Activated CD4-positive, CD25-positive, alpha-beta regulatory T cell treated with anti-CD3 and anti-CD28 coated beads, Interleukin-2, amount 50 U/mL, for 24 hours (primary cell): Measurements from ENCODE around the gene RAD51AP2.
"Not testable (repeated sequence)": the region's sequence is repeated elsewhere in the genome, so short reads cannot be mapped to it uniquely, and the experiment has no call there.

Experiments
- ATAC-seq, 2 donors: fragments of 150-1000 bp; cut with Tn5 transposase; one replicate each; pipeline ENCODE4 v1.10.0; 2021; ENCODE audit warnings: mild to moderate bottlenecking in 1 of 2, moderate library complexity in 1 of 2

Gene RAD51AP2

DNA sequence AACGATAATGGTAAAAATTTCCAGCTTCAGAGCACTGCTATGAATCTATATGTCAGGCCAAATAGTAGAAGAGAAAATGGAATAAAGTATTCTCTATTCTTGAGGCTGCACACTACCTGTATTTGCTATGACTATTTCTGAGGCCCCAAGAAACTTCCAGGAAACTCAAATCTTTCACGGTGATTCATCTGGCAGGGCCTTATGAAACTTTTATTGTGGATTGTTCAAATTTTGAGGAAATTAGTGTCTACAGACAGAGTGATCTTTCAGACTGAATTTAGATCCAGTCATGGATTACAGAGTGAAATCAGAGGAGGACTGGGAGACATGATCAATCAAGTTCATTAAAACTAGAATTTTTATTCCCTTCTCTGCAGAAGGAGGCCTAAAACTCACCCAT is 18.2 kb upstream of the RAD51AP2 start:
- no peak for ATAC-seq

GRCh38 chr2:17533546-17533945 is 15.3 kb upstream of the RAD51AP2 start:
- ATAC-seq = no peak

- ATAC-seq = no peak
Measured at GRCh38 chr2:17529771-17530170, 11.5 kb upstream of the RAD51AP2 start.

DNA sequence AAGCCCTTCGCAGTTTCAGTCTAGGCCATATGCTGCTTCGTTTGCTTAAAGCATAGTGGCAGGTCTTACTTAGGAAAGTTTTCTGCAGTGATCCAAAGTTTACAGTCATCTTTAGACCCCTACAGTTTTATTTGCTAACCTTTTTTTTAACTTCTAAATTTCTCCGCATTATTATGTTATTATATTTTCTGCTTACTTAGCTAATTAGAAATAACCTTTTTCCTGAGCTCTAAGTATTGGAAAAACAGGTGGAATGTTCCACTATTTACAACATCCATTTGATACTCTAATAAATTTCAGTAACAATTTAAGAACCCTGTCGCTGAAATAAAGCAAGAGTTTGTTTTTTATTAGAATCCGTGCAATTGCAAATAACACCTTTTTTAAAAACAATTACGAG is 4.1 kb upstream of the RAD51AP2 start:
- no peak for ATAC-seq

DNA sequence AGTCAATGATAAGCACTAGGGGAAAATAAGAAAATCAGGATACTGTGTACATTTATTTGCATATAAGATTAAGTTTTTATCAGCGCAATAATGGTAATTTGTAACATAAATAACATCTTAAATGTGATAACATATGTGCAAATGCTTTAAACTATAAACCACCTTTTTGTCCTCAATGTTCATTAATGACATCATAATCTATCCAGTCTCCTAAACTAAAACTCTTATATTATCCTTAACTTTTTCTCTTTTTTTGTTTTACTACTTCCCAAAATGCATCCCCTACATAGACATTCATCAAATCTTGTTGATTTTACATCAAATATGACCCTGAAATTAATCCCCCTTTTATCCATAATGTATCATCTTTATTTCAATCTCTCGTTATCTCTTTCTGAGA is 3.4 kb upstream of the RAD51AP2 start:
- ATAC-seq = no peak

DNA sequence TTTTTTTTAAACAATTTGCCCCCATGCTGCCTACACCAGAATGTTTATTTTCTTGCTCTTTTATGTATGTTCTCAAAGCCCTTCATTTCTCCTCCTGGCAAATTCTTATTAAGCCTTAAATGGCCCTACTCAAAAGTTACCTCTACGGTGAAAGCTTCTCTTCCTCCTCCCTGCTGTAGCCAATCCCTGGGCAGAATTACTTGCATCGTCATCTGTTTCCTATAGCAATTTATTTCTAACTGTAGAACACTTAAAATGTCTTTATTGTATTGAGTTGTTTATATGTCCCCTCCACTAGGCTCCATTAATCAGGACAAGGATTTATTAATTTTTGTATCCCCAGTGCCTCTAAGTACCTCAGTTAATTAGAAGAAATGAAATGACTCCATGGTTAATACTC is 2.5 kb upstream of the RAD51AP2 start:
- ATAC-seq = no peak

DNA sequence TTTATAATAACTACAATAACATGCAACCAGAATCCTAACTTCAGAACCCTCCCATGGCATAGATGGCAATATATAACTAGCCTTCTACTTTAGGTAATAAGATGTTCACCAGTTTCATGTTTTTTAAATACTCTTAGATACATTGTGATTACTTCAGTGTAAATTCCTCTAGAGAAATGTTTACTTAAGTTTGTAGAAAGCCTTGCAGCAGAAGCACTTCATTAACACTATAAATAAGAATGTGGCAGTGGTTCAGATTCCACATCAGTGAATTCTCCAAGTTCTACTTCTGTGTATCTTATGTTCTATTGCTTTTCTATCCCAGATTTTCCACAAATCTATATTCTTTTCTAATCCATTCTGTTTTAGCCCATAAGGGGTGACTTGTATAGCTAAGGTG is 1.2 kb upstream of the RAD51AP2 start:
- ATAC-seq = no peak

- no peak for ATAC-seq
Measured at GRCh38 chr2:17517481-17518211, 594 bp downstream of the RAD51AP2 start.

DNA sequence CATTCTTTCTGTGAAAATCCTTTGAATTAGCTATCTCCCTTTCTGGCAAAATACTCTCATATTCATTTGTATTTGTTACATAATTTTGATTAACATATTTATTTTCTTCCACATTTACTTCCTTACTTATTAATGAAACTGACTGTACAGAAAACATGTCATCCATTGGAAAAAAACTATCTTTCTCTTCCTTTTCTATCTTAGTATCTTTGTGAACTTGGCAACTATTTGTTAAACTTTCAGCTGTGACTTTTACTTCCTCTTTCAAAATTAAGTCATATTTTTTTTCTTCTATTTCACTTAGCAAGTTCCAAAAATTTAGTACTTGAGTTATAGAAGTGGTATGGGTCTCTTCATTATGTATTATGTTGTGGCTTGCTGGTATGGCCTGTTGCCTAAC is 2.6 kb downstream of the RAD51AP2 start:
- ATAC-seq = no peak

GRCh38 chr2:17506736-17507616 is 11.3 kb downstream of the RAD51AP2 start:
- ATAC-seq = no peak

- ATAC-seq = no peak
Measured at GRCh38 chr2:17497718-17498117, 20.5 kb downstream of the RAD51AP2 start.

- no peak for ATAC-seq
Measured at GRCh38 chr2:17495590-17495989, 22.6 kb downstream of the RAD51AP2 start.

DNA sequence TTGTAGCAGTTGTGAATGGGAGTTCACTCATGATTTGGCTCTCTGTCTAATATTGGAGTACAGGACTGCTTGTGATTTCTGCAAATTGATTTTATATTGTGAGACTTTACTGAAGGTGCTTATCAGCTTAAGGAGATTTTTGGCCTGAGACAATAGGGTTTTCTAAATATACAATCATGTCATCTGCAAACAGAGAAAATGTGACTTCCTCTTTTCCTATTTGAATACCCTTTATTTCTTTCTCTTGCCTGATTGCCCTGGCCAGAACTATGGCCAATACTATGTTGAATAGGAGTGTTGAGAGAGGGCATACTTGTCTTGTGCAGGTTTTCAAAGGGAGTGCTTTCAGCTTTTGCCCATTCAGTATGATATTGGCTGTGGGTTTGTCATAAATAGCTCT is 28.1 kb downstream of the RAD51AP2 start:
- ATAC-seq = not testable (repeated sequence)

GRCh38 chr2:17488610-17489009 is 29.6 kb downstream of the RAD51AP2 start:
- ATAC-seq = not testable (repeated sequence)

DNA sequence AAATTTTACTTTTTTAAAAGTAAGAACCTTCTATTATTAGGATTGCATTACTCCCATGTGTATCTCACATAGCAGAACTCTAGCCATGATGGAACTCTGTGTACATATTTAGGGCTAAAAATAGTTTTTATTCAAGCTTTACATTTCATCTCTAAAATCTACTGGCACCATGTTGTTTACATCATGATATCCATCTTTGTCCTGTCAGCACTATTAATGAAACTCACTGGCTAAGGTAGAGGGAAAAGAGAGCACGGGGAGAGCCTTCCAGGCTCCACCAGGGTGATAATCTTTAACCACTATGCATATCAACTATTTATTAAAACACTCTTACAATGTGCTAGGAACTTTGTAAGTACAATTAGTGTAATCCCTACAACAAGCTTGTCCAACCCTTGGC is 34.7 kb downstream of the RAD51AP2 start:
- ATAC-seq = no peak

- ATAC-seq = no peak
Measured at GRCh38 chr2:17482651-17483050, 35.6 kb downstream of the RAD51AP2 start.

- ATAC-seq = no peak
Measured at GRCh38 chr2:17479875-17480274, 38.4 kb downstream of the RAD51AP2 start.

DNA sequence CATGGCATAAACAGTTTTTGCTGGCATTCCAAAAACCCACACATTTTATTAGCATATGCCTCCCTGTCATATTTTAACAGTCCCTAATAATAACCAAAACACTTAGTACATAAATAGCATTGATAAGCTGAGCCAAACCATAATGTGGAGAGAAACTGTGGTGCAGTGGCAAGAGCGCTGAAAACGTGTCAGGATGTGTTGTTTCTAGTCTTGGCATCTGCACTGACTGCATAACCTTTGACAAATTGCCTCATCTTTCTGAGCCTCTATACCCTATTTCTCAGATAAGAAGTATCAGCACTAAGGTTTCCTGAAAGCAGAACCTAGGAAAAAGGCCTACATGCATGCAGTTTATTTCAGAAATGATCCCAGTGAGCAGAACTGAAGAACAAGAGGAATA is 41.4 kb downstream of the RAD51AP2 start:
- ATAC-seq = no peak

GRCh38 chr2:17476064-17476463 is 42.2 kb downstream of the RAD51AP2 start:
- no peak for ATAC-seq

- ATAC-seq = no peak
Measured at GRCh38 chr2:17475286-17475685, 43.0 kb downstream of the RAD51AP2 start.

DNA sequence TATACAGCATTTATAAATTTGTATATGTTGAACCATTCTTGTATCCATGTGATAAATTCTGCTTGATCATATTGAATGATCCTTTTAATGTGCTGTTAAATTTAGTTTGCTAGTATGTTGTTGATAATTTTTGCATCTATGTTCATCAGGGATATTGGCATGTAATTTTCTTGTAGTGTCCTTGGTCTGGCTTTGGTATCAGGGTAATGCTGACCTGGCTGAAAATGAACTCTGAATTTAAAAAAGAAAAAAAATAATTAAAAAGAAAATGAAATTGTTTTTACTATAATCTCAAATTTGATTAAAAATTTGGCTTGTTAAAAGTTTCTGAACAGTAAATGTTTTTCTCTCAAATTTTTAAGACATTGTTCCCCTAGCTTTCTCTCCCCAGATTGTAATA is 46.3 kb downstream of the RAD51AP2 start:
- no peak for ATAC-seq

GRCh38 chr2:17470855-17471641 is 47.2 kb downstream of the RAD51AP2 start:
- ATAC-seq = no peak

- ATAC-seq = no peak
Measured at GRCh38 chr2:17461087-17461475, 57.2 kb downstream of the RAD51AP2 start.
